ENCODE data around the gene IRF2BPL.

DNA sequence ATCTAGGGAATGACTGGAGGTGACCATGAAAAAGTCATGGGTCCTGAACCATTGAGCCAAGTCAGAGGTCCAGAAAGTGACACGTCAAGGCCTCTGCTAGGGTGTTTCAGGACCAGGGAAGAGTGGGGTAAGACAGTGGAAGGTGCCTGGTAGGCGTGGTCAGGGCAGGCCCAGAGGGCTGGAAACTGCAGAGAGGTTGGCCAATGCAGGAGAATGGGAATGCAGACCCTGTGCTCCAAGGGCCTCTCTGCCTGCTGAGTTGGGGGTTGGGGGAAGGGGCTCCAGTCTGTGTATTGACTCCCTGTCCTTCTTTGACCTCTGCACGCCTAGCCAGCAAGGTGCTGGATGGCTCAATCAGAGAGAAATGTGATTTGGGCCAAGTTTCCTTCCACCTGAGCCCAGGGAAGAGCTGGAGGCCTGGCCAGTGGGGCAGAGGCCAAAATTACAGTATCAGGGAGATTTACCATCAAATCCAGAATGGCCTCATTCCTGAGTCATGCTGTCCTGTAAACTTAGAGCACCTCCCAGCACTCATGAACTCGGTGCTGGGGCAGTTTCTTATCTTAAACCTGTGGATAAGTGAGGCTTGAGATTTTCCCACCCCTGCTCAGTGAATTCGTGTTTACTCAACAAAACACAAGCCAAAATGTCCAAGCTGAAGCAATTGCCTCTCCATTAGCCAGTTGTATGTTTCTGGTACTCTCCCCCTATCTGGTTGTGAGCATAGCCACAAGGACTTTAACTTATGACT lies 24.4 kb downstream of the IRF2BPL start:
- TF ChIP-seq, protein P1, sequence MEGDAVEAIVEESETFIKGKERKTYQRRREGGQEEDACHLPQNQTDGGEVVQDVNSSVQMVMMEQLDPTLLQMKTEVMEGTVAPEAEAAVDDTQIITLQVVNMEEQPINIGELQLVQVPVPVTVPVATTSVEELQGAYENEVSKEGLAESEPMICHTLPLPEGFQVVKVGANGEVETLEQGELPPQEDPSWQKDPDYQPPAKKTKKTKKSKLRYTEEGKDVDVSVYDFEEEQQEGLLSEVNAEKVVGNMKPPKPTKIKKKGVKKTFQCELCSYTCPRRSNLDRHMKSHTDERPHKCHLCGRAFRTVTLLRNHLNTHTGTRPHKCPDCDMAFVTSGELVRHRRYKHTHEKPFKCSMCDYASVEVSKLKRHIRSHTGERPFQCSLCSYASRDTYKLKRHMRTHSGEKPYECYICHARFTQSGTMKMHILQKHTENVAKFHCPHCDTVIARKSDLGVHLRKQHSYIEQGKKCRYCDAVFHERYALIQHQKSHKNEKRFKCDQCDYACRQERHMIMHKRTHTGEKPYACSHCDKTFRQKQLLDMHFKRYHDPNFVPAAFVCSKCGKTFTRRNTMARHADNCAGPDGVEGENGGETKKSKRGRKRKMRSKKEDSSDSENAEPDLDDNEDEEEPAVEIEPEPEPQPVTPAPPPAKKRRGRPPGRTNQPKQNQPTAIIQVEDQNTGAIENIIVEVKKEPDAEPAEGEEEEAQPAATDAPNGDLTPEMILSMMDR (IDR thresholded peaks at IDR 0.05; ENCODE audit: borderline replicate concordance, extremely low read depth, low read length, poor library complexity, severe bottlenecking) = no peak
- TF ChIP-seq EZH2 (IDR thresholded peaks at IDR 0.05; ENCODE audit: borderline replicate concordance, low read depth, low read length, severe bottlenecking) = no peak

Data from DND-41 (cell line).